NT2/D1 (cell line): ENCODE measurements around the gene NRXN3.

ENCODE experiments used
- DNase-seq: peaks from one replicate; pipeline ENCODE4 v3.0.0-alpha.2; 2011; ENCODE audit warnings: low read depth, low spot score
- H3K27me3 ChIP-seq: 2 replicates; pipeline ENCODE4 v1.6.0; 2011; ENCODE audit warnings: mild to moderate bottlenecking; ENCODE audit not compliant: insufficient read length, insufficient read depth
- H3K36me3 ChIP-seq: 2 replicates; pipeline ENCODE4 v1.6.1; 2011; ENCODE audit warnings: mild to moderate bottlenecking, low read length, mixed read lengths; ENCODE audit not compliant: insufficient read depth, insufficient read length
- H3K4me1 ChIP-seq: 2 replicates; pipeline ENCODE4 v1.5.1; 2011; ENCODE audit not compliant: insufficient read depth, insufficient read length
- H3K4me3 ChIP-seq: 2 replicates; pipeline ENCODE4 v1.5.1; 2011; ENCODE audit warnings: low read depth; ENCODE audit not compliant: insufficient read length
- H3K9ac ChIP-seq: 2 replicates; pipeline ENCODE4 v1.6.0; 2011; ENCODE audit warnings: low read depth; ENCODE audit not compliant: insufficient read length
- H3K9me3 ChIP-seq: 2 replicates; pipeline ENCODE4 v1.5.1; 2011; ENCODE audit warnings: mild to moderate bottlenecking, low read length; ENCODE audit not compliant: insufficient read depth
- SUZ12 ChIP-seq: IDR thresholded peaks from 2 replicates; pipeline ENCODE4 v1.6.1; 2011; ENCODE audit not compliant: insufficient read length, insufficient read depth; ENCODE audit errors: extremely low read depth
- YY1 ChIP-seq: IDR thresholded peaks from 2 replicates; pipeline ENCODE4 v1.6.1; 2011; ENCODE audit not compliant: insufficient read length, insufficient read depth
- ZNF274 ChIP-seq: IDR thresholded peaks from 2 replicates; pipeline ENCODE4 v1.6.1; 2011; ENCODE audit warnings: mild to moderate bottlenecking, low read depth, low read length

NRXN3 gene

DNA sequence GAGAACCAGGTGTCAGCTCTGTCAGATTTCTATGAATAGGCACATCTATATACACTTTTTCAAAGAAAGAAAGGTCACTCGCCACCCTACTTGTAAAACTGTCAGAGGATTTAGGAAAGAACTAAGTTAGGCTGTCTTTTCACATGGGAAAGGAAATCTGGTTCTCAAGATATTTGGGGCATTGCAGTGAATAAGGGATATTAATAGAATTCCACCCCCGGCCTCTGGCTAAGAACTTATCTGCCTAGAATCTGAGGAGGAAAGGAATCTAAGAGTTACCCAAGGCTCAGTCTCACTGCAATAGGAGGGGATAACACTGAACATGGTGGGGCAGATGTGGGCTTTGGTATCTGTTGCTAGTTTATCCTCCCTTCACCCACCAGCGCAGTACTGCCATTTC is 677.6 kb downstream of the NRXN3 start:
- no peak overlapping the region for H3K9ac ChIP-seq
- no peaks in the 10 kb centered on the region for H3K27me3 ChIP-seq
- peaks cover 12% of the 10 kb centered on the region; the same call in 1 of the 2 replicates for H3K9me3 ChIP-seq
- DNase-seq = no peak
- H3K4me3 ChIP-seq = no peak overlapping the region
- no peaks in the 10 kb centered on the region for H3K36me3 ChIP-seq
- TF ChIP-seq SUZ12 (no peak), YY1 (no peak), ZNF274 (no peak)
- H3K4me1 ChIP-seq = peaks cover 3% of the 10 kb centered on the region

DNA sequence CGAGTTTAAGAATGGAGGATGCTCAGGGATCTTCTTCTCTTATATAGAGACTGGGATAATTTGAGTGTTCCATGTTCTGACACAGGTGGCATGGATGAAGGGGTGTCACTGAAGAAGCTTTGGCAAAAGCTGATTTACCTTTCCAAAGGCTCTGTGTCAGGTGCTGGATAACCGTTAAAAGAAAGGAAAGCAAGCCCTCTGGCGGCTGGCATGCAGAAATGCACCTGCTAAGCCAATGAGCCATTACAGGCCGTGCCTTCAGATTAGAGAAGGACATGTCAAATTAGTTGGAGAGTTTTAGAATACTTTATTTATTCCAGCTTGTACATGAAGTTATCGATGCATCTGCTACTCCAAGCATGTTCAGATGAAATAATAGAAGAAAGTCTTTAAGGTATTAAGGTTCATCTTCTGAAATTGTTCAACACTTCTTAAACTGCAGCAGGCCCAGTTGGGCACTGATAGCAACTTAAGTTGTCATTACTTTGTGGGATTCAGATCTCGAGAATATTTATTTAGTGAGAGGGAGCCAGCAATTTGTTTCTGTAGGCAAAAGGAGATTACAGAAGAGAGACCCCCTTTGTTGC is 678.2 kb downstream of the NRXN3 start:
- Histone ChIP-seq H3K4me3 (no peak overlapping the region), H3K9me3 (peaks cover 6% of the 10 kb centered on the region; the same call in 1 of the 2 replicates), H3K9ac (no peak overlapping the region), H3K27me3 (no peaks in the 10 kb centered on the region), H3K4me1 (peaks cover 3% of the 10 kb centered on the region), H3K36me3 (no peaks in the 10 kb centered on the region)
- peak; percentile 55 for DNase-seq
- no peak for TF ChIP-seq YY1
- no peak for TF ChIP-seq SUZ12
- no peak for TF ChIP-seq ZNF274

DNA sequence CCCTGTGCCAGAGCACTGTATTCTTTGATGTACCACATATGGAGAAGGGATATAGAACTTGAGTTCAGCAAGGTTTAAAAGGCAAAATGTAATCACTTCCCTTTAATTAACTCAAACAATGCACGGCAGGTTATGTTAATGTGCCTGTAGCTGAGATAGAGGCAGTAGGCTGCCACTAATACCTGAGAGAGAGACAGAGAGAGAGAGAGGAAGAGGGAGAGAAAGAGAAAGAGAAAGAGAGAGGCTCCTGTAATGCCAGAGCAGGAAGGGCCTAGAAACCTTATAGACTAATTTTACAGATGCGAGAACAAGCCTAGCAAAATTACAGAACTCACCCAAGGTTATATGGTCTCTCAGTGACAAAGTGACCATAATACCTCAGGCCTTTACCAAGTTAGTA is 679.8 kb downstream of the NRXN3 start:
- peaks cover 3% of the 10 kb centered on the region for H3K4me1 ChIP-seq
- TF ChIP-seq SUZ12 (no peak), YY1 (no peak), ZNF274 (no peak)
- no peaks in the 10 kb centered on the region for H3K36me3 ChIP-seq
- H3K9ac ChIP-seq = no peak overlapping the region
- DNase-seq = no peak
- H3K4me3 ChIP-seq = no peak overlapping the region
- no peaks in the 10 kb centered on the region for H3K9me3 ChIP-seq
- no peaks in the 10 kb centered on the region for H3K27me3 ChIP-seq

DNA sequence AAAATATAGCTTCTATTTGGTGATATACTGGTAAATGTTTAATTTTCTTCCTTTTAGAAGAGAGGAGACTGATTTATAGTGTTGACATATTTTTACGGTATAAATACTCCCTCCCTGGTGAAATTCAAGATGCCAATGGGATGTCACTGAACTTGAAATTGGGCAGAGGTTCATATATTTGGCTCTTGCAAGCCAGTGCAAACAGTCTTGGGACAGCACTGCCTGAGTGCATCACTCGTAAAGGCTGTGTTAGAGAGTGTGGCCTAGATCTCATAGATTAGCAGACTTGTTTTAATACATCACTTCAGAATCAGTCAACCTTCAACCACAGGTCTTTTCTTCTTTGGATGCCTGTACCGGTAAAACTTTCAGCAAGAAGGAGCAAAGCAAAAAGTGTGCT is 681.0 kb downstream of the NRXN3 start:
- Histone ChIP-seq H3K4me3 (no peak overlapping the region), H3K9me3 (no peaks in the 10 kb centered on the region), H3K4me1 (peaks cover 3% of the 10 kb centered on the region), H3K36me3 (no peaks in the 10 kb centered on the region), H3K9ac (no peak overlapping the region), H3K27me3 (no peaks in the 10 kb centered on the region)
- no peak for DNase-seq
- TF ChIP-seq ZNF274 = no peak
- TF ChIP-seq YY1 = no peak
- no peak for TF ChIP-seq SUZ12

DNA sequence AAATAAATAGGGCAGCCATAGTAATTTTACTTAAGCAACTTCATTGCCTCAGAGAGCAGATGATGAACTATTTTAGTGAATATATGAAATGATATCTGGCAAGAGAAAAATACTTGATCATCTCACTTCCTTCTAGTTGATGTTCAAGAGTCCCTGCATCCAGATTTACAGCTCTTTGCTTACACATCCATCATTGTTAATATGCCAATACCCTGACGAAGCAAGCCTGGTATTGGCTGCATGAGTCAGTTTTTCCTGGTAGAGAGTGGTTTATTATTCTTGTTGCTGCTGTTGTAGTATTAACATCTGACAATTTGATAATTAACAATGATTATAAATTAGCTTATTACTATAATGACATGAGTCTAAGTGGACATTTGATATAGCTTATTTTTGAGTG is 681.9 kb downstream of the NRXN3 start:
- H3K4me1 ChIP-seq = peaks cover 3% of the 10 kb centered on the region
- no peak overlapping the region for H3K4me3 ChIP-seq
- no peak for DNase-seq
- no peaks in the 10 kb centered on the region for H3K36me3 ChIP-seq
- TF ChIP-seq YY1 (no peak), ZNF274 (no peak), SUZ12 (no peak)
- no peak overlapping the region for H3K9ac ChIP-seq
- H3K27me3 ChIP-seq = no peaks in the 10 kb centered on the region
- no peaks in the 10 kb centered on the region for H3K9me3 ChIP-seq

DNA sequence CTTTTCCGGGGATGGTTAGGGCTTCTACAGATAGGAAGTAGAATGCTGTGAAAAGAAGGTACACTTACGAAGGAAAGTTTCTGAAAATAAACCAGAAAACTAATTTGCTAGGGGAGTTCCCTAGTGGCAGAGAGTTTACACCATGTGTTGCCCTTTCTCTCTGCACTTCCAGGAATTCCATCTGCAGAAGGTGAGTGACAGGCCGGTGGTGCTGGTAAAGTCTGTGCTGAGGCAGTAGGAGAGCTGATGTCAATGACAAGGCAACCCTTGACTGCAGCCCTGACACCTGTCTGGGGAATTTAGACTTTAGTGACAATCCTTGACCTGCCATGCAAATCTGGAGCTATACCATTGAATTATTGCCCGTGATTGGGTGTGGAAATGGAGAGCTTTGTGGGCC is 687.8 kb downstream of the NRXN3 start:
- no peaks in the 10 kb centered on the region for H3K4me1 ChIP-seq
- no peak overlapping the region for H3K9ac ChIP-seq
- no peak for DNase-seq
- no peaks in the 10 kb centered on the region for H3K36me3 ChIP-seq
- H3K4me3 ChIP-seq = no peak overlapping the region
- no peaks in the 10 kb centered on the region for H3K9me3 ChIP-seq
- no peaks in the 10 kb centered on the region for H3K27me3 ChIP-seq
- no peak for TF ChIP-seq YY1
- no peak for TF ChIP-seq ZNF274
- TF ChIP-seq SUZ12 = no peak

DNA sequence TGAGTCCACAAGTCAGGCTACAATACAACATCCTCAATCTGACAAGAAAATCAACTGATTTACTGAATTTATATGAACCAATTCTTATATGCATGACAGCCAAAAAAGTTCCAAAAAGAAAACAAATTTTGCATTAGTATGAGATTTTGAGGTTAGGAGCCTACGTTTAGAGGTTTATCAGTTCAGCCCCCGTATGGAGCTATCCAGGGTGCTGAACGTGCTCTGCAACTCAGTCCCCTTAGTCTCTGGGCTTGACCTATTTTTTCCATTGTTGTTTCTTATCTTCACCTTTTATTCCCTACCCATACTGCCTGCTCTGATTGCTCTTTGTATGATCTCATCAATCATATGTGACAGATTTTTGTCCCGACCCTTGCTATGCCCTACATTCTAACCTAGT is 693.0 kb downstream of the NRXN3 start:
- H3K9ac ChIP-seq = no peak overlapping the region
- H3K27me3 ChIP-seq = no peaks in the 10 kb centered on the region
- TF ChIP-seq SUZ12 (no peak), YY1 (no peak)
- H3K36me3 ChIP-seq = no peaks in the 10 kb centered on the region
- peak; percentile 28 for DNase-seq
- no peak overlapping the region for H3K4me3 ChIP-seq
- H3K4me1 ChIP-seq = no peaks in the 10 kb centered on the region
- no peaks in the 10 kb centered on the region for H3K9me3 ChIP-seq

DNA sequence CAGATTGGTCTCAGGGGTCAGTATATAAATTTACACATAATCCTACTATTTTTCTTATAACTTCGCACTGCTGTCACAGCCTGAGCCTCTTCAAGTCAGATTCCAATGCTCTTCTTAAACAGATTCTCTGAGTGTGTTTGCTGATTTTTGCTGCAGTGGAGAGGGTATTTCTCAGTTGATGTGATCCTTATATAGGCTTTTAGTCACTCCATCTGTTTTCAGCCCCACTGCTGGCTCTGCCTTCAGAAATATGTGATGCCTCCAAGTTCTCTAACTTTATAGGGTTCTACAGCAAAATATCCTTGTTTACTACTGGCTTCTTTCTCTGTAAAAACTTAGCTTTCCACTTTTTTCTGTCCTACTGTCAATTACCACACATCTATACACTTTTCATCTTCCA is 702.7 kb downstream of the NRXN3 start:
- no peaks in the 10 kb centered on the region for H3K9me3 ChIP-seq
- H3K4me1 ChIP-seq = no peaks in the 10 kb centered on the region
- no peaks in the 10 kb centered on the region for H3K36me3 ChIP-seq
- TF ChIP-seq YY1 (no peak), ZNF274 (no peak), SUZ12 (no peak)
- H3K9ac ChIP-seq = no peak overlapping the region
- H3K4me3 ChIP-seq = no peak overlapping the region
- no peaks in the 10 kb centered on the region for H3K27me3 ChIP-seq
- DNase-seq = no peak
